Mesendoderm (in vitro differentiated cells): ENCODE measurements around the gene VPS26B.

Experiments
- DNase-seq: peaks from one replicate; pipeline ENCODE4 v3.0.0; 2013
- H2AK5ac ChIP-seq: 2 replicates; pipeline ENCODE4 v1.6.1; 2013; ENCODE audit warnings: low read length, inconsistent platforms
- H2BK120ac ChIP-seq: 2 replicates; pipeline ENCODE4 v1.6.1; 2013; ENCODE audit warnings: low read depth, mild to moderate bottlenecking, low read length, moderate library complexity, mixed read lengths
- H2BK15ac ChIP-seq: replicated peaks from 2 replicates; pipeline ENCODE4 v1.6.1; 2013; ENCODE audit warnings: low read depth, mild to moderate bottlenecking, moderate library complexity
- H2BK5ac ChIP-seq: 2 replicates; pipeline ENCODE4 v1.6.1; 2013; ENCODE audit warnings: low read length, inconsistent platforms
- H3K18ac ChIP-seq: 2 replicates; pipeline ENCODE4 v1.6.1; 2013; ENCODE audit warnings: mild to moderate bottlenecking, low read length, mixed read lengths
- H3K23ac ChIP-seq: one replicate; pipeline ENCODE4 v1.6.1; 2013; ENCODE audit warnings: low read length
- H3K27ac ChIP-seq: 2 replicates; pipeline ENCODE4 v1.5.1; 2013; ENCODE audit warnings: low read depth, mild to moderate bottlenecking, inconsistent platforms, low read length, moderate library complexity
- H3K27me3 ChIP-seq: 2 replicates; pipeline ENCODE4 v1.6.1; 2013; ENCODE audit warnings: low read length, control low read depth, mild to moderate bottlenecking, inconsistent platforms; ENCODE audit not compliant: insufficient read depth, poor library complexity
- H3K36me3 ChIP-seq: 2 replicates; pipeline ENCODE4 v1.6.1; 2013; ENCODE audit warnings: low read length, inconsistent platforms; ENCODE audit not compliant: control insufficient read depth, insufficient read depth
- H3K4ac ChIP-seq: one replicate; pipeline ENCODE4 v1.6.1; 2013; ENCODE audit warnings: low read depth, mild to moderate bottlenecking, low read length, moderate library complexity
- H3K4me1 ChIP-seq: 2 replicates; pipeline ENCODE4 v1.6.1; 2013; ENCODE audit warnings: low read depth, low read length, inconsistent platforms; ENCODE audit not compliant: control insufficient read depth
- H3K4me2 ChIP-seq: 2 replicates; pipeline ENCODE4 v1.6.1; 2013; ENCODE audit warnings: low read length
- H3K4me3 ChIP-seq: 2 replicates; pipeline ENCODE4 v1.5.1; 2013; ENCODE audit warnings: mild to moderate bottlenecking, low read length
- H3K56ac ChIP-seq: one replicate; pipeline ENCODE4 v1.6.1; 2013; ENCODE audit warnings: low read length
- H3K79me1 ChIP-seq: 2 replicates; pipeline ENCODE4 v1.6.1; 2013; ENCODE audit warnings: low read length, inconsistent platforms
- H3K79me2 ChIP-seq: 2 replicates; pipeline ENCODE4 v1.6.1; 2013; ENCODE audit warnings: mild to moderate bottlenecking, low read length; ENCODE audit not compliant: control insufficient read depth, insufficient read depth
- H3K9ac ChIP-seq: 2 replicates; pipeline ENCODE4 v1.6.1; 2013; ENCODE audit warnings: low read length, inconsistent platforms
- H4K5ac ChIP-seq: one replicate; pipeline ENCODE4 v1.6.1; 2013; ENCODE audit warnings: low read length
- H4K8ac ChIP-seq: one replicate; pipeline ENCODE4 v1.6.1; 2013; ENCODE audit warnings: low read depth, mild to moderate bottlenecking, control low read depth, low read length, moderate library complexity
- WGBS: extraction: QIAGEN DNeasy Blood & Tissue Kit; methylation state at CpG from one replicate; pipeline ENCODE4 v1.1.7; 2013; ENCODE audit warnings: low lambda C conversion rate, missing lambda C conversion rate; ENCODE audit not compliant: insufficient coverage; ENCODE audit errors: extremely low coverage; 5-methylcytosine and 5-hydroxymethylcytosine counted together

Gene VPS26B

GRCh38 chr11:134261626-134262488 lies 37.4 kb downstream of the VPS26B start:
- Histone ChIP-seq H3K4me1 (no peaks in the 10 kb centered on the region), H3K9ac (no peak overlapping the region), H3K27ac (no peak overlapping the region), H4K5ac (no peak overlapping the region), H3K79me1 (no peaks in the 10 kb centered on the region), H2BK15ac (no peak overlapping the region), H2BK5ac (no peak overlapping the region), H3K27me3 (no peaks in the 10 kb centered on the region), H3K4ac (no peak overlapping the region), H3K56ac (no peak overlapping the region), H2AK5ac (no peak overlapping the region), H3K36me3 (no peaks in the 10 kb centered on the region), H3K4me3 (no peak overlapping the region), H3K18ac (no peak overlapping the region), H3K79me2 (no peaks in the 10 kb centered on the region), H3K23ac (no peak overlapping the region), H2BK120ac (no peak overlapping the region), H4K8ac (no peak overlapping the region), H3K4me2 (no peak overlapping the region)
- DNase-seq: peak; percentile 67
- no CpG with 5 or more reads among the region's 14 CpGs for WGBS

GRCh38 chr11:134264966-134265764 lies 40.7 kb downstream of the VPS26B start:
- WGBS: no CpG with 5 or more reads among the region's 7 CpGs

GRCh38 chr11:134266440-134266839 lies 42.0 kb downstream of the VPS26B start:
- no peak for DNase-seq
- Histone ChIP-seq H3K27me3 (no peaks in the 10 kb centered on the region), H3K18ac (no peak overlapping the region), H3K4ac (no peak overlapping the region), H3K4me2 (no peak overlapping the region), H4K8ac (no peak overlapping the region), H3K4me1 (no peaks in the 10 kb centered on the region), H3K27ac (no peak overlapping the region), H2BK15ac (no peak overlapping the region), H3K23ac (no peak overlapping the region), H3K79me1 (no peaks in the 10 kb centered on the region), H3K9ac (no peak overlapping the region), H3K56ac (no peak overlapping the region), H3K36me3 (no peaks in the 10 kb centered on the region), H2BK120ac (no peak overlapping the region), H3K79me2 (no peaks in the 10 kb centered on the region), H2AK5ac (no peak overlapping the region), H2BK5ac (no peak overlapping the region), H4K5ac (no peak overlapping the region), H3K4me3 (no peak overlapping the region)
- WGBS: no CpG with 5 or more reads among the region's 5 CpGs

More at GRCh38 chr11:134264966-134265764, 40.7 kb downstream of the VPS26B start:
- no peak overlapping the region for H4K8ac ChIP-seq
- no peaks in the 10 kb centered on the region for H3K36me3 ChIP-seq
- no peak overlapping the region for H2BK5ac ChIP-seq
- no peak overlapping the region for H2BK120ac ChIP-seq
- H3K4me2 ChIP-seq: no peak overlapping the region
- no peaks in the 10 kb centered on the region for H3K27me3 ChIP-seq
- no peak overlapping the region for H3K56ac ChIP-seq
- H3K4ac ChIP-seq: no peak overlapping the region
- no peak overlapping the region for H3K18ac ChIP-seq
- DNase-seq: no peak
- peak overlapping the region; percentile 74 for H3K23ac ChIP-seq
- no peaks in the 10 kb centered on the region for H3K79me2 ChIP-seq
- H2BK15ac ChIP-seq: no peak overlapping the region
- no peak overlapping the region for H2AK5ac ChIP-seq
- no peak overlapping the region for H3K9ac ChIP-seq
- H4K5ac ChIP-seq: no peak overlapping the region
- H3K27ac ChIP-seq: no peak overlapping the region
- H3K4me3 ChIP-seq: no peak overlapping the region
- H3K79me1 ChIP-seq: no peaks in the 10 kb centered on the region
- no peaks in the 10 kb centered on the region for H3K4me1 ChIP-seq

GRCh38 chr11:134266841-134267251 lies 42.4 kb downstream of the VPS26B start:
- no peak overlapping the region for H3K4me3 ChIP-seq
- no peak overlapping the region for H4K5ac ChIP-seq
- H3K23ac ChIP-seq: no peak overlapping the region
- H2AK5ac ChIP-seq: no peak overlapping the region
- H3K4ac ChIP-seq: no peak overlapping the region
- H3K4me1 ChIP-seq: no peaks in the 10 kb centered on the region
- no peak overlapping the region for H3K18ac ChIP-seq
- H2BK15ac ChIP-seq: no peak overlapping the region
- no peak overlapping the region for H3K9ac ChIP-seq
- peak; percentile 66 for DNase-seq
- H2BK120ac ChIP-seq: no peak overlapping the region
- H3K27me3 ChIP-seq: no peaks in the 10 kb centered on the region
- WGBS: no CpG with 5 or more reads among the region's 3 CpGs
- H4K8ac ChIP-seq: no peak overlapping the region
- H3K4me2 ChIP-seq: no peak overlapping the region
- H3K36me3 ChIP-seq: no peaks in the 10 kb centered on the region
- no peak overlapping the region for H3K27ac ChIP-seq
- no peaks in the 10 kb centered on the region for H3K79me2 ChIP-seq
- H3K56ac ChIP-seq: no peak overlapping the region
- H3K79me1 ChIP-seq: no peaks in the 10 kb centered on the region
- no peak overlapping the region for H2BK5ac ChIP-seq

GRCh38 chr11:134267461-134267860 lies 43.0 kb downstream of the VPS26B start:
- Histone ChIP-seq H3K4me2 (no peak overlapping the region), H3K9ac (no peak overlapping the region), H3K4me1 (no peaks in the 10 kb centered on the region), H3K79me1 (no peaks in the 10 kb centered on the region), H3K27ac (no peak overlapping the region), H2BK5ac (no peak overlapping the region), H4K5ac (no peak overlapping the region), H2BK15ac (no peak overlapping the region), H3K36me3 (no peaks in the 10 kb centered on the region), H3K18ac (no peak overlapping the region), H2BK120ac (no peak overlapping the region), H3K4ac (no peak overlapping the region), H3K23ac (no peak overlapping the region), H3K4me3 (no peak overlapping the region), H3K56ac (peak overlapping the region; percentile 47), H3K79me2 (no peaks in the 10 kb centered on the region), H4K8ac (no peak overlapping the region), H2AK5ac (no peak overlapping the region), H3K27me3 (no peaks in the 10 kb centered on the region)
- no CpG with 5 or more reads among the region's 5 CpGs for WGBS
- no peak for DNase-seq
